Peyer's patch (tissue), 4 donors: Measurements from ENCODE around the gene CD300E.

ENCODE experiments used
- POLR2A ChIP-seq, 2 donors: fragments of 450-650 bp; IDR thresholded peaks; one replicate each; pipeline ENCODE4 v1.5.1; 2017; ENCODE audit warnings: antibody characterized with exemption in 2 of 2, mild to moderate bottlenecking in 2 of 2, moderate library complexity in 2 of 2
- TF ChIP-seq, protein P1 (sequence below), 6 experiments: fragments of 450-650 bp in 4 of 6; fragments of 200-600 bp in 2 of 6; sonication (generic) in 1 of 6; IDR thresholded peaks; one replicate each; pipeline ENCODE4 v1.5.1; 2017 to 2019; ENCODE audit warnings: antibody characterized with exemption in 6 of 6, mild to moderate bottlenecking in 3 of 6, moderate library complexity in 1 of 6

DNA sequence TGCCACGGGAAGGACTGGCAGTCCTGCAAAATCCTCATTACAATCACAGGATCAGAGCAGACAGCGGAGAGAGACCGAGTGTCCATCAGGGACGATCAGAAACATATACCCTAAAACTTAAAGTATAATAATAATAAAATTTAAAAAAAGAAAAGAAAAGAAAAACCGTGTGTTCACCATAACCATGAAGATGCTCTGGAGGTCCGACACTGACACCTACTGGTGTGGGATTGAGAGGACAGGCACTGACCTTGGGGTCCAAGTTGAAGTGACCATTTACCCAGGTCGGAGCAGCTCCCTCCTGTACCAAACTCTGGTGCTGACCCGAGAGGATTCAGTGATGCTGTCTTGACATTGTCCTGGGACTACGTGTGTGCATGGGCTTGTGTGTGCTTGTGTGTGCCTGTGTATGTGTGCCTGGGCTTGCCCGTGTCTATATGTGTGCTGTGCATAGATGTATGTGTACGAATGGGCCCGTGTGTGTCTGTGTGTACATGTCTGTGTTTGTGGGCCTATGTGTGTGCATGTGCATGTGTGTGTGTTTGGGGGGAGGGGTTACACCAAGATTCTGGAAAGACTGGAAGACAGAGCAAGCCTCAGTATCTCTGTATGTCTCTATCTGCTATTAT lies 21.5 kb downstream of the CD300E start:
- TF ChIP-seq, protein P1, sequence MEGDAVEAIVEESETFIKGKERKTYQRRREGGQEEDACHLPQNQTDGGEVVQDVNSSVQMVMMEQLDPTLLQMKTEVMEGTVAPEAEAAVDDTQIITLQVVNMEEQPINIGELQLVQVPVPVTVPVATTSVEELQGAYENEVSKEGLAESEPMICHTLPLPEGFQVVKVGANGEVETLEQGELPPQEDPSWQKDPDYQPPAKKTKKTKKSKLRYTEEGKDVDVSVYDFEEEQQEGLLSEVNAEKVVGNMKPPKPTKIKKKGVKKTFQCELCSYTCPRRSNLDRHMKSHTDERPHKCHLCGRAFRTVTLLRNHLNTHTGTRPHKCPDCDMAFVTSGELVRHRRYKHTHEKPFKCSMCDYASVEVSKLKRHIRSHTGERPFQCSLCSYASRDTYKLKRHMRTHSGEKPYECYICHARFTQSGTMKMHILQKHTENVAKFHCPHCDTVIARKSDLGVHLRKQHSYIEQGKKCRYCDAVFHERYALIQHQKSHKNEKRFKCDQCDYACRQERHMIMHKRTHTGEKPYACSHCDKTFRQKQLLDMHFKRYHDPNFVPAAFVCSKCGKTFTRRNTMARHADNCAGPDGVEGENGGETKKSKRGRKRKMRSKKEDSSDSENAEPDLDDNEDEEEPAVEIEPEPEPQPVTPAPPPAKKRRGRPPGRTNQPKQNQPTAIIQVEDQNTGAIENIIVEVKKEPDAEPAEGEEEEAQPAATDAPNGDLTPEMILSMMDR (IDR thresholded peaks at IDR 0.05), result peak in 5 of 6 experiments; percentile 40 to 65 (median 51)
- no peak for TF ChIP-seq POLR2A (IDR thresholded peaks at IDR 0.05)
